ENCODE results near the gene HAX1. TPM values are rescaled to one million over a fixed set of nuclear protein-coding genes. Genes with fewer than 3 reads are reported as not detected.

Gene HAX1
- polyA plus RNA-seq, 1 of the 3 experiments (the other 2 are of a cell fraction), result 74.1 TPM

DNA sequence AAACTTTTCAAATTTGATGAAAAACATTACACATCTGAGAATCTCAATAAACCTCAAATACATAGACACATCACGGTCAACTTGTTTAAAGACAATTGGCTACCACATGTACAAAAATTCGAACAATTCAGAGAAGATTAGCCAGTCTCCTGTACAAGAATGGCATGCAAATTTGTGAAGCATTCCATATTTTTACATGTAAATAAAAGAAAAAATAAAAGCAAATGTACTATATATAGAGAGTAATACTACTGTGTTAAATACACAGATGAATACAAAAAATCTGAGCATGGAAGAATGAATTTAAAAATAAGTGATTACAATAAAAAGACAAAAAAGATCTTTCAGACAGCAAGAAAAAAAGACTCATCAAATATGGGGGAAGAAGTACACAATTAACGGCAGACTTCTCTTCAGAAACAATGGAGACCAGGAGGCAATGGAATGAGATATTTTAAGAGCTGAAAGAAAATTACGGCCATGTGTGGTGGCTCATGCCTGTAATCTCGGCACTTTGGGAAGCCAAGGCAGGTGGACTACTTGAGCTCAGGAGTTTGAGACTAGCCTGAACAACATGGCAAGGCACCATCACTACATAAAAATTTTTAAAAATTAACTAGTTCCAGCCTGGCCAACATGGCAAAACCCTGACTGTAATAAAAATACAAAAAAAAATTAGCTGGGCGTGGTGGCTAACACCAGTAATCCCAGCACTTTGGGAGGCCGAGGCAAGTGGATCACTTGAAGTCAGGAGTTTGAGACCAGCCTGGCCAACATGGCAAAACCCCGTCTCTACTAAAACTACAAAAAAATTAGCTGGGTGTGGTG lies 23.2 kb downstream of the HAX1 start:
- Histone ChIP-seq H3F3A (replicated peaks; ENCODE audit: insufficient read depth) (no peaks in the 10 kb centered on the region), H4K20me1 (ENCODE audit: insufficient read depth) (no peaks in the 10 kb centered on the region), H3K9me2 (no peaks in the 10 kb centered on the region), H3K4me2 (no peak overlapping the region), H3K79me2 (ENCODE audit: insufficient read depth) (no peaks in the 10 kb centered on the region), H3K4me3 (ENCODE audit: low read depth in 2 of 2, low read length in 1 of 2) (no peak overlapping the region), H3K36me3 (replicated peaks in 1 of 2; ENCODE audit: control insufficient read depth in 1 of 2, insufficient read depth in 2 of 2, low read length in 1 of 2) (no peaks in the 10 kb centered on the region), H3K9me3 (no peaks in the 10 kb centered on the region), H3K27ac (ENCODE audit: low read depth in 2 of 2, low read length in 1 of 2) (no peak overlapping the region), H2AFZ (ENCODE audit: low read depth) (no peak overlapping the region), H3K9ac (no peak overlapping the region), H3K27me3 (ENCODE audit: insufficient read depth) (no peaks in the 10 kb centered on the region; the same call in 1 of the 2 replicates), H3K4me1 (ENCODE audit: control insufficient read depth in 1 of 2, insufficient read depth in 2 of 2, low read depth in 1 of 2, low read length in 1 of 2) (no peaks in the 10 kb centered on the region)
- WGBS (ENCODE audit: low lambda C conversion rate), result 27% methylated on average over 8 of the region's 8 CpGs
- POLR2A ChIA-PET, result no interaction called here
- DNase-seq, result peak; percentile 34
- CTCF ChIA-PET, result interaction anchor here (1.3 kb wide), 1 partner anchor 40 kb away, joined by 3 read pairs; no protein-coding TSS in a partner anchor
- TF ChIP-seq POLR2AphosphoS5 (IDR thresholded peaks at IDR 0.05; ENCODE audit: low read depth, low read length), result no peak
- TF ChIP-seq GABPA (IDR thresholded peaks at IDR 0.05; ENCODE audit: low read depth), result no peak
- TF ChIP-seq, protein P1, sequence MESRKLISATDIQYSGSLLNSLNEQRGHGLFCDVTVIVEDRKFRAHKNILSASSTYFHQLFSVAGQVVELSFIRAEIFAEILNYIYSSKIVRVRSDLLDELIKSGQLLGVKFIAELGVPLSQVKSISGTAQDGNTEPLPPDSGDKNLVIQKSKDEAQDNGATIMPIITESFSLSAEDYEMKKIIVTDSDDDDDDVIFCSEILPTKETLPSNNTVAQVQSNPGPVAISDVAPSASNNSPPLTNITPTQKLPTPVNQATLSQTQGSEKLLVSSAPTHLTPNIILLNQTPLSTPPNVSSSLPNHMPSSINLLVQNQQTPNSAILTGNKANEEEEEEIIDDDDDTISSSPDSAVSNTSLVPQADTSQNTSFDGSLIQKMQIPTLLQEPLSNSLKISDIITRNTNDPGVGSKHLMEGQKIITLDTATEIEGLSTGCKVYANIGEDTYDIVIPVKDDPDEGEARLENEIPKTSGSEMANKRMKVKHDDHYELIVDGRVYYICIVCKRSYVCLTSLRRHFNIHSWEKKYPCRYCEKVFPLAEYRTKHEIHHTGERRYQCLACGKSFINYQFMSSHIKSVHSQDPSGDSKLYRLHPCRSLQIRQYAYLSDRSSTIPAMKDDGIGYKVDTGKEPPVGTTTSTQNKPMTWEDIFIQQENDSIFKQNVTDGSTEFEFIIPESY (IDR thresholded peaks at IDR 0.05; ENCODE audit: borderline replicate concordance, low read depth), result no peak
- TF ChIP-seq, protein P2, sequence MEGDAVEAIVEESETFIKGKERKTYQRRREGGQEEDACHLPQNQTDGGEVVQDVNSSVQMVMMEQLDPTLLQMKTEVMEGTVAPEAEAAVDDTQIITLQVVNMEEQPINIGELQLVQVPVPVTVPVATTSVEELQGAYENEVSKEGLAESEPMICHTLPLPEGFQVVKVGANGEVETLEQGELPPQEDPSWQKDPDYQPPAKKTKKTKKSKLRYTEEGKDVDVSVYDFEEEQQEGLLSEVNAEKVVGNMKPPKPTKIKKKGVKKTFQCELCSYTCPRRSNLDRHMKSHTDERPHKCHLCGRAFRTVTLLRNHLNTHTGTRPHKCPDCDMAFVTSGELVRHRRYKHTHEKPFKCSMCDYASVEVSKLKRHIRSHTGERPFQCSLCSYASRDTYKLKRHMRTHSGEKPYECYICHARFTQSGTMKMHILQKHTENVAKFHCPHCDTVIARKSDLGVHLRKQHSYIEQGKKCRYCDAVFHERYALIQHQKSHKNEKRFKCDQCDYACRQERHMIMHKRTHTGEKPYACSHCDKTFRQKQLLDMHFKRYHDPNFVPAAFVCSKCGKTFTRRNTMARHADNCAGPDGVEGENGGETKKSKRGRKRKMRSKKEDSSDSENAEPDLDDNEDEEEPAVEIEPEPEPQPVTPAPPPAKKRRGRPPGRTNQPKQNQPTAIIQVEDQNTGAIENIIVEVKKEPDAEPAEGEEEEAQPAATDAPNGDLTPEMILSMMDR (IDR thresholded peaks at IDR 0.05), result no peak
- TF ChIP-seq YY1 (IDR thresholded peaks at IDR 0.05; ENCODE audit: low read depth), result no peak
- no peak for TF ChIP-seq TAF1 (IDR thresholded peaks at IDR 0.05; ENCODE audit: borderline replicate concordance, low read depth, low read length)
- TF ChIP-seq TEAD4 (IDR thresholded peaks at IDR 0.05; ENCODE audit: borderline replicate concordance, insufficient read depth), result no peak
- TF ChIP-seq, protein P3, sequence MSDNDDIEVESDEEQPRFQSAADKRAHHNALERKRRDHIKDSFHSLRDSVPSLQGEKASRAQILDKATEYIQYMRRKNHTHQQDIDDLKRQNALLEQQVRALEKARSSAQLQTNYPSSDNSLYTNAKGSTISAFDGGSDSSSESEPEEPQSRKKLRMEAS (IDR thresholded peaks at IDR 0.05; ENCODE audit: low read depth), result no peak
- TF ChIP-seq, protein P4, sequence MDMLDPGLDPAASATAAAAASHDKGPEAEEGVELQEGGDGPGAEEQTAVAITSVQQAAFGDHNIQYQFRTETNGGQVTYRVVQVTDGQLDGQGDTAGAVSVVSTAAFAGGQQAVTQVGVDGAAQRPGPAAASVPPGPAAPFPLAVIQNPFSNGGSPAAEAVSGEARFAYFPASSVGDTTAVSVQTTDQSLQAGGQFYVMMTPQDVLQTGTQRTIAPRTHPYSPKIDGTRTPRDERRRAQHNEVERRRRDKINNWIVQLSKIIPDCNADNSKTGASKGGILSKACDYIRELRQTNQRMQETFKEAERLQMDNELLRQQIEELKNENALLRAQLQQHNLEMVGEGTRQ (IDR thresholded peaks at IDR 0.05; ENCODE audit: borderline replicate concordance, low read depth, low read length), result no peak
- no peak for TF ChIP-seq GATA2 (CRISPR knock-in tag; IDR thresholded peaks at IDR 0.05)
- no peak for TF ChIP-seq EZH2phosphoT487 (IDR thresholded peaks at IDR 0.05; ENCODE audit: borderline replicate concordance, low read depth)
- no peak for TF ChIP-seq SMC3 (IDR thresholded peaks at IDR 0.05; ENCODE audit: low read depth, low read length)

All from SK-N-SH (cell line).